Smooth muscle cell (in vitro differentiated cells): Measurements from ENCODE around the gene DMBX1. TPM values are rescaled to one million over a fixed set of nuclear protein-coding genes. Genes with fewer than 3 reads are reported as not detected.

ENCODE experiments used
- DNase-seq: peaks from one replicate; lab custom pipeline; 2025; ENCODE audit not compliant: unreplicated experiment; lab: John Stamatoyannopoulos, UW
- H2AFZ ChIP-seq: fragments of 200-600 bp; sonication (generic); 2 replicates; pipeline ENCODE4 v1.6.0; 2016; ENCODE audit warnings: antibody characterized with exemption, low read depth, mild to moderate bottlenecking
- H3F3A ChIP-seq: fragments of 200-600 bp; sonication (generic); 2 replicates; pipeline ENCODE4 v1.6.0; 2017; ENCODE audit warnings: antibody characterized with exemption, low read depth
- H3K27ac ChIP-seq: fragments of 200-600 bp; sonication (generic); 2 replicates; pipeline ENCODE4 v1.5.1; 2016; ENCODE audit warnings: low read depth, mild to moderate bottlenecking
- H3K27me3 ChIP-seq: fragments of 200-600 bp; sonication (generic); 2 replicates; pipeline ENCODE4 v1.6.1; 2016; ENCODE audit warnings: low read depth, mild to moderate bottlenecking
- H3K36me3 ChIP-seq: fragments of 200-600 bp; sonication (generic); 2 replicates; pipeline ENCODE4 v1.5.1; 2016; ENCODE audit warnings: low read depth
- H3K4me1 ChIP-seq: fragments of 200-600 bp; sonication (generic); 2 replicates; pipeline ENCODE4 v1.5.1; 2016; ENCODE audit warnings: low read depth
- H3K4me2 ChIP-seq: fragments of 200-600 bp; sonication (generic); 2 replicates; pipeline ENCODE4 v1.6.0; 2016; ENCODE audit warnings: mild to moderate bottlenecking
- H3K4me3 ChIP-seq: fragments of 200-600 bp; sonication (generic); 2 replicates; pipeline ENCODE4 v1.5.1; 2016; ENCODE audit warnings: mild to moderate bottlenecking
- H3K79me2 ChIP-seq: fragments of 200-600 bp; sonication (generic); 2 replicates; pipeline ENCODE4 v1.6.0; 2016; ENCODE audit warnings: low read depth, mild to moderate bottlenecking
- H3K9ac ChIP-seq: fragments of 200-600 bp; sonication (generic); 2 replicates; pipeline ENCODE4 v1.6.0; 2016; ENCODE audit warnings: low read depth
- H3K9me3 ChIP-seq: fragments of 200-600 bp; sonication (generic); replicated peaks from 2 replicates; pipeline ENCODE4 v1.5.1; 2016; ENCODE audit warnings: low read depth
- H4K20me1 ChIP-seq: fragments of 200-600 bp; sonication (generic); 2 replicates; pipeline ENCODE4 v1.6.0; 2016; ENCODE audit warnings: low read depth
- CTCF ChIP-seq: fragments of 200-600 bp; sonication (generic); IDR thresholded peaks from 2 replicates; pipeline ENCODE4 v1.5.1; 2017; ENCODE audit warnings: borderline replicate concordance, mild to moderate bottlenecking, antibody characterized with exemption; ENCODE audit not compliant: insufficient read depth, poor library complexity, severe bottlenecking
- WGBS: methylation state at CpG from one replicate; pipeline ENCODE4 v1.1.7; 2016; ENCODE audit warnings: low lambda C conversion rate; 5-methylcytosine and 5-hydroxymethylcytosine counted together
- polyA plus RNA-seq: library from polyadenylated mRNA; unstranded; fragments of >200 nt; fragmentation: Nextera tagmentation; extraction: Ambion mirVana; gene quantifications from 2 replicates; pipeline ENCODE4 v1.2.1, GENCODE V29; 2016
- total RNA-seq: library from RNA; depleted of rRNA; stranded (reverse); fragments of >200 nt; gene quantifications from 2 replicates; pipeline ENCODE4 v1.2.3, GENCODE V29; 2014

The DMBX1 gene
- total and polyA plus RNA-seq, 2 experiments from 2014 or later: not detected

DNA sequence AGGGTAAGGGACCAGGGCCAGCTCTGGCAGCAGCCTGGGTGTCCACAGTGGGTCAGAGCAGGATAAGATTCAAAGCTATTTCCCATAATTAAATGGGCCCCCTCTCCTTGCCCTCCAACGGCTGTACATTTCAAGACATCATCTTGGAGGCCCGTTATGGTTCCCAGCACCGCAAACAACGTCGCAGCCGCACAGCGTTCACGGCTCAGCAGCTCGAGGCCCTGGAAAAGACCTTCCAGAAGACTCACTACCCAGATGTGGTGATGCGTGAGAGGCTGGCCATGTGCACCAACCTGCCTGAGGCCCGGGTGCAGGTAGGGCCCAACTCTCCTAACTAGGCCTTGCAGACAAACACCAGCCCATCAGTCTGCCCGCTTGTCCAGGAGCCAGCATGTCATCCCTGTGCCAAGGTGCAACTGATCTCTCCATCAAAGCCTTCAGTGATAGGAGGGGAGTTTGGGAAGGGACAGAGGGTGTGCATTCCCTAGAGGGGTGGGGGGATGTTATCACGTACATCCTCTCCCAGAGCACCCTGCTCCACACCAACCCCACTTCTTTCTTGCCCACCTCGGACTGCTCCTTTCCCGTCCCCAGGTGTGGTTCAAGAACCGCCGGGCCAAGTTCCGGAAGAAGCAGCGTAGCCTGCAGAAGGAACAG, 20.8 kb downstream of the DMBX1 start:
- no peaks in the 10 kb centered on the region for H3F3A ChIP-seq
- no peak for DNase-seq
- H3K27me3 ChIP-seq: no peaks in the 10 kb centered on the region
- H3K27ac ChIP-seq: no peak overlapping the region
- H4K20me1 ChIP-seq: no peaks in the 10 kb centered on the region
- WGBS: 94% methylated on average over 19 of the region's 19 CpGs
- no peaks in the 10 kb centered on the region for H3K36me3 ChIP-seq
- TF ChIP-seq CTCF: no peak
- H3K79me2 ChIP-seq: no peaks in the 10 kb centered on the region
- H3K4me3 ChIP-seq: no peak overlapping the region
- H2AFZ ChIP-seq: no peak overlapping the region
- no peak overlapping the region for H3K4me2 ChIP-seq
- H3K4me1 ChIP-seq: no peaks in the 10 kb centered on the region
- H3K9me3 ChIP-seq: no peaks in the 10 kb centered on the region
- H3K9ac ChIP-seq: no peak overlapping the region

DNA sequence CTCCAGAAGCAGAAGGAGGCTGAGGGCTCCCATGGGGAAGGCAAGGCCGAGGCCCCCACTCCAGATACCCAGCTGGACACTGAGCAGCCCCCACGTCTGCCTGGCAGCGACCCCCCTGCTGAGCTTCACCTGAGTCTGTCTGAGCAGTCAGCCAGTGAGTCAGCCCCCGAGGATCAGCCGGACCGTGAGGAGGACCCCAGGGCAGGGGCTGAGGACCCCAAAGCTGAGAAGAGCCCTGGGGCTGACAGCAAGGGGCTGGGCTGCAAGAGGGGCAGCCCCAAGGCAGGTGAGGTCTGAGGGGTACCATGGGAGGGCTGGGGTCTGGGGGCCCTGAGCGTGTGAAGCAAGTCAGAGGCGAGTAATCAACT, 21.3 kb downstream of the DMBX1 start:
- DNase-seq: no peak
- H3F3A ChIP-seq: no peaks in the 10 kb centered on the region
- WGBS: 81% methylated on average over 8 of the region's 8 CpGs
- peaks cover 3% of the 10 kb centered on the region for H3K27me3 ChIP-seq
- no peak overlapping the region for H3K4me2 ChIP-seq
- H2AFZ ChIP-seq: no peak overlapping the region
- H3K4me3 ChIP-seq: no peak overlapping the region
- no peaks in the 10 kb centered on the region for H4K20me1 ChIP-seq
- H3K36me3 ChIP-seq: no peaks in the 10 kb centered on the region
- H3K9ac ChIP-seq: no peak overlapping the region
- H3K27ac ChIP-seq: no peak overlapping the region
- no peak for TF ChIP-seq CTCF
- no peaks in the 10 kb centered on the region for H3K4me1 ChIP-seq
- H3K9me3 ChIP-seq: no peaks in the 10 kb centered on the region
- H3K79me2 ChIP-seq: no peaks in the 10 kb centered on the region

DNA sequence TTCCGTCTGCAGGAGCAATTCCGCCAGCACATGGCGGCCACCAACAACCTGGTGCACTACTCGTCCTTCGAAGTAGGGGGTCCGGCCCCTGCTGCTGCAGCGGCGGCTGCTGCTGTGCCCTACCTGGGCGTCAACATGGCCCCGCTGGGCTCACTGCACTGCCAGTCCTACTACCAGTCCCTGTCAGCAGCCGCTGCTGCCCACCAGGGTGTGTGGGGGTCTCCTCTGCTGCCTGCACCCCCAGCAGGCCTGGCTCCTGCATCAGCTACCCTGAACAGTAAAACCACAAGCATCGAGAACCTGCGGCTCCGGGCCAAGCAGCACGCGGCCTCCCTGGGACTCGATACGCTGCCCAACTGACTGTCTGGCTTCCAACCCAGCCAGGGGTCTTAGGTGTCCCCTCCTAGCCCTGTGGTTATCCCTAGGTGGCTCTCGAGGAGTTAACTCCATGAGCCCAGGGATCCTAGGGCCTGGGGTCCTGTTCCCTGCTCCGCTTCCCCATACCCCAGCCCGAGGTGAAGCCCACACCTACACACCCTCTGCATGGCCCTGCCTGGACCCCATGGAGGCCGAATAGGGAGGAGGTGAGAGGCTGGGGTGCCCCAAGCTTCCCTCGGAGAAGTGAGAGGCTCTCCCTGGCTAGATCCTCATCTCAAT, 22.6 kb downstream of the DMBX1 start:
- no peaks in the 10 kb centered on the region for H3K9me3 ChIP-seq
- 95% methylated on average over 20 of the region's 23 CpGs for WGBS
- H3K4me1 ChIP-seq: peaks cover 10% of the 10 kb centered on the region
- DNase-seq: no peak
- no peak overlapping the region for H3K4me3 ChIP-seq
- no peak overlapping the region for H3K9ac ChIP-seq
- TF ChIP-seq CTCF: no peak
- H4K20me1 ChIP-seq: no peaks in the 10 kb centered on the region
- no peak overlapping the region for H2AFZ ChIP-seq
- no peaks in the 10 kb centered on the region for H3K79me2 ChIP-seq
- H3K4me2 ChIP-seq: no peak overlapping the region
- H3K27ac ChIP-seq: no peak overlapping the region
- no peaks in the 10 kb centered on the region for H3K36me3 ChIP-seq
- H3K27me3 ChIP-seq: peaks cover 3% of the 10 kb centered on the region
- no peaks in the 10 kb centered on the region for H3F3A ChIP-seq

DNA sequence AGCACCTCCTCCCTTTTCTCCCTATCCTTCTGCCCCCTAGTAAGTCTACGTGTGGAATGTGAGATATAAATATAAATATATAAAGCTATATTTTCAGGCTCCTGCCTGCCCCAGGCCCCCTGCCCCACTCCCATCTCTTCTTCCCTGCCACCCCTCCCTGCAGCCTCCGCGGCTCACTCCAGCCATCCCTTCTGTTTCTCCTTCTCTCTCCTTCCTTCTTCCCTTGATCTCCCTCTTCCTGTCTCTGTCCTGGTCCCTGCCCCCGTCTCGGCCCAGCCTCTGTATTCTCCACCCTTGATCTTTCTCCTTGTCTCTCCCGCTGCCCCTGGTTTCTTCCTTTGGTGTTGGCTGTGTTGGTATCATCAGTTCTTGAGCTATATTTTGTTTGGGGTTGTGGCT, 23.2 kb downstream of the DMBX1 start:
- no peaks in the 10 kb centered on the region for H4K20me1 ChIP-seq
- H3K27me3 ChIP-seq: peaks cover 3% of the 10 kb centered on the region
- no peaks in the 10 kb centered on the region for H3K36me3 ChIP-seq
- no peak overlapping the region for H2AFZ ChIP-seq
- no peak overlapping the region for H3K9ac ChIP-seq
- 47% methylated on average over 6 of the region's 6 CpGs for WGBS
- H3K4me3 ChIP-seq: no peak overlapping the region
- no peak overlapping the region for H3K4me2 ChIP-seq
- no peak for DNase-seq
- TF ChIP-seq CTCF: no peak
- H3K79me2 ChIP-seq: no peaks in the 10 kb centered on the region
- no peaks in the 10 kb centered on the region for H3K9me3 ChIP-seq
- H3F3A ChIP-seq: no peaks in the 10 kb centered on the region
- H3K27ac ChIP-seq: no peak overlapping the region
- H3K4me1 ChIP-seq: peaks cover 12% of the 10 kb centered on the region
